ENCODE measurements around the gene HSPA6.
"Not testable (repeated sequence)": the region's sequence is repeated elsewhere in the genome, so short reads cannot be mapped to it uniquely, and the experiment has no call there.

The HSPA6 gene

DNA sequence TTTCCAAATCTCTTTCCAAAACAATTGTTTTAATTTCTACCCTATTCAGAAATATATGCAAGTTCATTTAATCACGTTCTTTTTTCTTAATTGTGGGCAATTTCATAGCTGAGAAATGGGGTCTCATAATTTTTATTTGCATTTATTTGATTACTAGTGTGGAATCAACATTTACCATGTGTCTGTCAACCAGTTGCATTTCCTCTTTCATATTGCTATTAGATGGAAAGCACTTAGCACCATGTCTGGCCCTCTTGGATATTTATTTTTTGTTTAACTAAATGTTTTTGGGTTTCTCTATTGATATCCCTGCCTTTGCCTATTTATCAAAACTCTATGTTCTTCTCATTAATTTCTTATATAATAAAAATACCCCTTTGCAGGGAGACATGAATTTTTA, 39.2 kb downstream of the HSPA6 start:
- not testable (repeated sequence) for DNase-seq

DNA sequence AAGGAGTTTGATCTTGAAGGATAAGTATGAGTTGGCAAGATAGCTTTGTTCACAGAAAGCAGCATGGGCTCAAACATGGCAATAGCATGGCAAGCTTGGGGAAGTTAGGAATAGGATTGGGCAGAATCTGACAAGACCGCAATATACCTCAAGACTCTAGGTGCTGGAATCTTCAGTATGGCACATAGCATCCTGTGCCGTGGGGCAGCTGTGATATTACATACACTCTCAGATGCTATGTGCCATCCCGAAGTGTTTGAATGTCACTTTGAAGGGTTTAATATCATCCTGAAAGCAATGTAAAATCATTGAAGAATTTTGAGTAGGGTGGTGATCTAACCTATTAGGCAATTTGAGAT, 42.2 kb downstream of the HSPA6 start:
- DNase-seq = not testable (repeated sequence)

DNA sequence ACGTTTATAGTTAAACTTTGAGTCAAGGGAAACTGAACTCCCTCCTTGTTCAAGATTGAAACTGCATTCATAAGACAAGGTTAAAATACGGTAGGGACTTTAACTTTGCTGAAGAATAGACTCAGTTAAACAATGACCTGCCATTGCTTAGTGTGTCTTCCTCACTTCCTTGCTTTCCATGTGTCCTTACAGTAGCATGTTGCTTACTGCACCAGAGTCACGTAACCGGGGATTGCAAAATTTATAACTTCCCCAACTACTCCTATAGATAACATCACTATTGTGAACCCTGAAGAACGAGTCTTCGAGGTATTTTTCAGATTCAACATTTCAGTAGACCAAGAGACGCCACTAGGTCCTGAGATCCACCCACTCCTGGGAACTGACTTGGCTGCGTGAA, 47.4 kb downstream of the HSPA6 start:
- not testable (repeated sequence) for DNase-seq

Data from cerebellar nuclear complex (tissue), 1 donor.